Measurements from ENCODE around the gene NUP93. TPM values are rescaled to one million over a fixed set of nuclear protein-coding genes. Genes with fewer than 3 reads are reported as not detected.

NUP93 gene
- total RNA-seq, 1 experiment from 2014 or later: 144 TPM

- ATAC-seq: no peak
- POLR2A ChIA-PET: no interaction called here
Observed at GRCh38 chr16:56732832-56733231, 2.9 kb downstream of the NUP93 start.

GRCh38 chr16:56734429-56734828, 4.5 kb downstream of the NUP93 start:
- H3K27ac ChIP-seq (ENCODE audit: low read depth, low read length): no peak overlapping the region
- peaks cover 7 to 11% of the 10 kb centered on the region in 2 experiments; a peak in 3 of 4 replicates for H3K4me1 ChIP-seq (ENCODE audit: control insufficient read depth in 1 of 2, insufficient read depth in 2 of 2, low read length in 2 of 2)
- ATAC-seq (no peak), DNase-seq (ENCODE audit: low read depth, low spot score) (no peak)
- H2AFZ ChIP-seq (ENCODE audit: low read depth, low read length, poor library complexity, severe bottlenecking): no peak overlapping the region
- H4K20me1 ChIP-seq (ENCODE audit: insufficient read depth): no peaks in the 10 kb centered on the region; the same call in 1 of the 2 replicates
- no peak overlapping the region for H3K4me3 ChIP-seq (replicated peaks in 1 of 2; ENCODE audit: low read depth in 1 of 2, low read length in 2 of 2)
- ChIA-PET POLR2A (no interaction called here), CTCF (no interaction called here), RAD21 (ENCODE audit: low non-redundant PET in 1 of 2, low total read pairs in 2 of 2, uncharacterized antibody in 2 of 2, unreplicated experiment in 2 of 2) (no interaction called here)
- intact Hi-C loops (cut with micrococcal nuclease): no loop called here
- no peaks in the 10 kb centered on the region for H3K9me2 ChIP-seq (ENCODE audit: insufficient read depth)
- no peaks in the 10 kb centered on the region for H3K9me3 ChIP-seq (ENCODE audit: control insufficient read depth in 1 of 2, insufficient read depth in 1 of 2, low read depth in 1 of 2, low read length in 2 of 2)
- BruUV-seq (replicated peaks): no TSS peak
- no peak overlapping the region for H3K9ac ChIP-seq (ENCODE audit: low read length)
- H3K27me3 ChIP-seq (ENCODE audit: insufficient read depth, low read length): no peaks in the 10 kb centered on the region
- H3K79me2 ChIP-seq (ENCODE audit: insufficient read depth, low read length): peaks cover 89% of the 10 kb centered on the region
- no peak overlapping the region for H3K4me2 ChIP-seq (ENCODE audit: low read length)
- no peaks in the 10 kb centered on the region; a peak in 1 of 4 replicates for H3K36me3 ChIP-seq (ENCODE audit: control insufficient read depth in 1 of 2, insufficient read depth in 2 of 2, low read length in 2 of 2)
- TF ChIP-seq REST (IDR thresholded peaks at IDR 0.05; ENCODE audit: low read depth) (no peak), ELF1 (IDR thresholded peaks at IDR 0.05; ENCODE audit: borderline replicate concordance, low read depth) (no peak), POLR2A (IDR thresholded peaks at IDR 0.05; ENCODE audit: borderline replicate concordance, extremely low read depth, insufficient read depth, insufficient read length) (no peak), RAD21 (IDR thresholded peaks at IDR 0.05; ENCODE audit: low read depth) (no peak), SIN3A (IDR thresholded peaks at IDR 0.05; ENCODE audit: low read depth) (no peak), ZFX (IDR thresholded peaks at IDR 0.05) (no peak), EGR1 (IDR thresholded peaks at IDR 0.05; ENCODE audit: low read depth) (no peak), SP1 (IDR thresholded peaks at IDR 0.05; ENCODE audit: low read depth) (no peak), ZBTB33 (IDR thresholded peaks at IDR 0.05; ENCODE audit: extremely low read depth, insufficient replicate concordance, low read length) (no peak), CTCF (IDR thresholded peaks at IDR 0.05 in 2 of 3, conservative IDR thresholded peaks at IDR 0.05 in 1 of 3; ENCODE audit: borderline replicate concordance in 1 of 3, insufficient read depth in 1 of 3, low read depth in 2 of 3, low read length in 2 of 3) (no peak), MAX (IDR thresholded peaks at IDR 0.05) (no peak), CBX3 (IDR thresholded peaks at IDR 0.05; ENCODE audit: low read depth) (no peak), ATF3 (IDR thresholded peaks at IDR 0.05) (no peak)

More at GRCh38 chr16:56732832-56733231, 2.9 kb downstream of the NUP93 start:
- ChIA-PET RAD21 (ENCODE audit: low non-redundant PET in 1 of 2, low total read pairs in 2 of 2, uncharacterized antibody in 2 of 2, unreplicated experiment in 2 of 2) (no interaction called here), CTCF (no interaction called here)
- no peak overlapping the region for H3K4me2 ChIP-seq (ENCODE audit: low read length)
- H3K9ac ChIP-seq (ENCODE audit: low read length): no peak overlapping the region
- H3K27me3 ChIP-seq (ENCODE audit: insufficient read depth, low read length): no peaks in the 10 kb centered on the region
- no peaks in the 10 kb centered on the region for H3K9me2 ChIP-seq (ENCODE audit: insufficient read depth)
- H3K4me1 ChIP-seq (ENCODE audit: control insufficient read depth in 1 of 2, insufficient read depth in 2 of 2, low read length in 2 of 2): peaks cover 7 to 17% of the 10 kb centered on the region in 2 experiments; a peak in 3 of 4 replicates
- intact Hi-C loops (cut with micrococcal nuclease): no loop called here
- no peak overlapping the region for H2AFZ ChIP-seq (ENCODE audit: low read depth, low read length, poor library complexity, severe bottlenecking)
- H4K20me1 ChIP-seq (ENCODE audit: insufficient read depth): no peaks in the 10 kb centered on the region; the same call in 1 of the 2 replicates
- no peaks in the 10 kb centered on the region; a peak in 1 of 4 replicates for H3K36me3 ChIP-seq (ENCODE audit: control insufficient read depth in 1 of 2, insufficient read depth in 2 of 2, low read length in 2 of 2)
- BruUV-seq (replicated peaks): no TSS peak
- no peak overlapping the region for H3K4me3 ChIP-seq (replicated peaks in 1 of 2; ENCODE audit: low read depth in 1 of 2, low read length in 2 of 2)
- H3K27ac ChIP-seq (ENCODE audit: low read depth, low read length): no peak overlapping the region
- TF ChIP-seq EGR1 (IDR thresholded peaks at IDR 0.05; ENCODE audit: low read depth): no peak
- no peaks in the 10 kb centered on the region for H3K9me3 ChIP-seq (ENCODE audit: control insufficient read depth in 1 of 2, insufficient read depth in 1 of 2, low read depth in 1 of 2, low read length in 2 of 2)
- DNase-seq (ENCODE audit: low read depth, low spot score): no peak
- H3K79me2 ChIP-seq (ENCODE audit: insufficient read depth, low read length): peaks cover 79% of the 10 kb centered on the region

Measured in HCT116 (cell line).